ENCODE data around the gene ORM1. TPM values are rescaled to one million over a fixed set of nuclear protein-coding genes. Genes with fewer than 3 reads are reported as not detected.

Gene ORM1
- total RNA-seq, 3 donors from 2014 or later = 8.3 TPM; not detected in 2

DNA sequence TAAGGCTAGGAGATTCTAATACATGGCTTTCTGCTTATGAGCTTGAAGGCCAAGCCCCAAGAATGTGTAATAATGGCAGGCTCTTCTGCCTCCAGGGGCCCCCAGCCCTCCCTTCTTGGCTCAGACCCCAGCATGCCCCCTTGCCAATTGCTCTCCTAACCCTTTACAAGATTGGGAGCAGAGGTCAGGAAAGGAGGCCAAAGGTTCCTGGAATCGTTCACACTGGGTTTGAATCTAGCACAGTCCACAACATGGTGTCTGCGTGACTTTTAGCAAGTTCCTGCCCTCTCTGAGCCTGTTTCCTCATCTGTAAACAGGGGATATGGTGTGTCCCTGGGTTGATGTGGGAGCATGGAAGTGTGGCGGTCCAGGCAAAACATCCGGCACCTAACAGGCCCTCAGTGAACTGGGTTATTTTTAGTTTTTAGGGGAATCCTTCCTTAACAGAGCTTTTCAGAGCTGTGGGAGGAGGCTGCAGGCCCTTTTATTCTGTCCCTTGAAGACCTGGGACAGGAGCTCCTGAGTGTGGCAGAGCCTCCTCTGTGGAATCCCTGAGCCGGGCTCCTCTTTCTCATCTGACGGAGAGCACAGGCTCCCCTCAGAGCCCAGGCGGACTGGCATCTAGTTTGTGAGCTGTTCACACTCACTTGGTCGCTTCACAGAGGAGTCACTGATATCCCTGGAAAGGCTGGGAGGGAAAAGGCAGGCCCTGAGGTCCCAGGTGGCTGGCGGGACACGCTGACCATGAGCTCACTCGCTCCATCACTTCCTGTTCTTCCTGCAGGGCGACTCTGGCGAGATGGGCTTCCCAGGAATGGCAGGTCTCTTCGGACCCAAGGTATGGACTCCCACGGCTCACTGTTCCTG lies 23.4 kb upstream of the ORM1 start:
- TF ChIP-seq, protein P1, sequence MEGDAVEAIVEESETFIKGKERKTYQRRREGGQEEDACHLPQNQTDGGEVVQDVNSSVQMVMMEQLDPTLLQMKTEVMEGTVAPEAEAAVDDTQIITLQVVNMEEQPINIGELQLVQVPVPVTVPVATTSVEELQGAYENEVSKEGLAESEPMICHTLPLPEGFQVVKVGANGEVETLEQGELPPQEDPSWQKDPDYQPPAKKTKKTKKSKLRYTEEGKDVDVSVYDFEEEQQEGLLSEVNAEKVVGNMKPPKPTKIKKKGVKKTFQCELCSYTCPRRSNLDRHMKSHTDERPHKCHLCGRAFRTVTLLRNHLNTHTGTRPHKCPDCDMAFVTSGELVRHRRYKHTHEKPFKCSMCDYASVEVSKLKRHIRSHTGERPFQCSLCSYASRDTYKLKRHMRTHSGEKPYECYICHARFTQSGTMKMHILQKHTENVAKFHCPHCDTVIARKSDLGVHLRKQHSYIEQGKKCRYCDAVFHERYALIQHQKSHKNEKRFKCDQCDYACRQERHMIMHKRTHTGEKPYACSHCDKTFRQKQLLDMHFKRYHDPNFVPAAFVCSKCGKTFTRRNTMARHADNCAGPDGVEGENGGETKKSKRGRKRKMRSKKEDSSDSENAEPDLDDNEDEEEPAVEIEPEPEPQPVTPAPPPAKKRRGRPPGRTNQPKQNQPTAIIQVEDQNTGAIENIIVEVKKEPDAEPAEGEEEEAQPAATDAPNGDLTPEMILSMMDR (IDR thresholded peaks at IDR 0.05) = no peak
- TF ChIP-seq POLR2A (IDR thresholded peaks at IDR 0.05) (no peak), POLR2AphosphoS5 (IDR thresholded peaks at IDR 0.05) (no peak)
- intact Hi-C loops (cut with DNase I; ENCODE audit: low total_unique reads) = no loop called here
- DNase-seq (ENCODE audit: low spot score in 2 of 2) = peak in 1 of 2 donors; percentile 25

DNA sequence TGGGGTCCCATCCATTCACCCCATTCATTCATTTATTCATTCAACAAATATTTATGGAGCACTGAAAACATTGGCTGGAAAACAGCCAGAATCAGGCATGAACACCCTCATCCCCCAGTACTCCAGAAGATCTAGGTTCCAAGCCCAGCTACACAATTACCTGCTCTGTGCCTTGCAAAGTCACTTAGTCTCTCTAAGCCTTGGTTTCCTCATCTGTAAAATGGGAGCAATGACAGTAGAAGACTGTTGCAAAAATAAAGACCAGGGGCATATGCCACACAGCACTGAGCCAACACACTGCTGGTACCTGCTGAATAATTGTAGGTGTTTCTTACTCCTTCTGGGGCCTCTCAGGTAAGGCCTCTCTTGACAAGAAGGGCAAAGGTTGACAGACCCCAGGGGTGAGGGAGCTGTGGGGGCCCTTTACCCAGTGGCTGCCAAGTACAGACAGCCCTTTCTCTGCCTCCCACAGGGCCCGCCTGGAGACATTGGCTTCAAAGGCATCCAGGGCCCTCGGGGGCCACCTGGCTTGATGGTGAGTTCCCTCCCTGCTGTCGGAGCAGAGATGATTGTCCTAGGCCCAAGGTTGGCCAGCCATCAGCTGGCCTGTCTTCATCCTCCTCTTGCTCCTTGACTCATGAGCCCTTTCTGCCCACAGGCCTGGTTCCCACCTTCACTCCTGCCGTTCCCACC lies 22.6 kb upstream of the ORM1 start:
- intact Hi-C loops (cut with DNase I; ENCODE audit: low total_unique reads) = no loop called here
- H3K36me3 ChIP-seq = no peaks in the 10 kb centered on the region
- DNase-seq (ENCODE audit: low spot score in 2 of 2) = no peak
- H3K27ac ChIP-seq = no peak overlapping the region
- no peak overlapping the region for H3K4me3 ChIP-seq
- H3K4me1 ChIP-seq = no peaks in the 10 kb centered on the region
- H3K27me3 ChIP-seq = no peaks in the 10 kb centered on the region
- TF ChIP-seq POLR2AphosphoS5 (IDR thresholded peaks at IDR 0.05) (no peak), POLR2A (IDR thresholded peaks at IDR 0.05) (no peak)
- TF ChIP-seq, protein P1 (IDR thresholded peaks at IDR 0.05) = no peak
- no peaks in the 10 kb centered on the region for H3K9me3 ChIP-seq

More for the DNA sequence above, 23.4 kb upstream of the ORM1 start:
- no peak overlapping the region for H3K27ac ChIP-seq
- peaks cover 0 to 5% of the 10 kb centered on the region in 2 donors for H3K9me3 ChIP-seq
- H3K36me3 ChIP-seq = no peaks in the 10 kb centered on the region
- no peaks in the 10 kb centered on the region for H3K27me3 ChIP-seq
- no peak overlapping the region for H3K4me3 ChIP-seq
- H3K4me1 ChIP-seq = no peaks in the 10 kb centered on the region

DNA sequence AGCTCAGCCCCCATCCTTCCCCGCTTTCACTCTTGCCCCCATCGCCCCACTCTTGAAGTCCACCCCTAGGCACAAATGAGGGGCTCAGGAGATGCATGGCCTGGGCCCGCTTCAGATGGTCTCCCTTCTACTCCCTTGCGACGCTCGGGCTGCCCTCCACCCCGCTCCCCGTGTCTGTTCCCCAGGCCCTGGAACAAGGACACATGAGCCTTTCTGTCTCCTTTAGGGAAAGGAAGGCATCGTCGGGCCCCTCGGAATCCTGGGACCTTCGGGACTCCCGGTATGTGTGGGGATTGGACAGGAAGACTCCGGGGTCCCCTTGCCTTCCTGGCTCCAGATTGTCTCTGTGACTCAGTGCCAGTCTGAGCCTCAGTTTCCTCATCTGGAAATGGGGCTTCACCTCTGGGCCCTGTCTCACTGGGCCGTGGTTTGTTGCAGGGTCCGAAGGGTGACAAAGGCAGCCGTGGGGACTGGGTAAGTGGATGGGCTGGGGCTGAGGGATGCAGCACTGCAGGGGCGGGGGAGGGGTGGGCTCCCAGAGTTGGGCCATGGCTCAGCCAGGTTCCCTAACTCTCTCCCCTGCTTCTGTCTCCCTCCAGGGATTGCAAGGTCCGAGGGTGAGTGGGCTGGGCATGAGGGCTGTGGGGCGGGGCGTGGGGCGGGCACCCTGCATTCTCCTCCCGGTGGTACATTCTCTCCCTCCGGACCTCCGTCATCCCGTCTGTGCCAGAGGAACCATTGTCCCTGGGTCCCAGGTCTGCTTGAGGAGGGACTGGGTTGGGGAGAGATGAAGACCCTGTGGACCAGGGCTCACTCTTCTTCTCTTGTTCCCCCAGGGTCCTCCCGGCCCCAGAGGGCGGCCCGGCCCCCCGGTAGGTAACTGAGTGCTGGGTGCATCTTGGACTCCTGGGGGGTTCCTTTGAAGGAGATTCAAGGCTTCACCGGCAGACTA lies 21.8 kb upstream of the ORM1 start:
- intact Hi-C loops (cut with DNase I; ENCODE audit: low total_unique reads) = no loop called here
- peak in 1 of 2 donors; percentile 35 for DNase-seq (ENCODE audit: low spot score in 2 of 2)
- no peak overlapping the region for H3K27ac ChIP-seq
- H3K4me1 ChIP-seq = no peaks in the 10 kb centered on the region
- no peaks in the 10 kb centered on the region for H3K9me3 ChIP-seq
- TF ChIP-seq, protein P1 (IDR thresholded peaks at IDR 0.05) = no peak
- TF ChIP-seq POLR2AphosphoS5 (IDR thresholded peaks at IDR 0.05) (no peak), POLR2A (IDR thresholded peaks at IDR 0.05) (no peak)
- H3K36me3 ChIP-seq = no peaks in the 10 kb centered on the region
- H3K27me3 ChIP-seq = no peaks in the 10 kb centered on the region
- H3K4me3 ChIP-seq = no peak overlapping the region

DNA sequence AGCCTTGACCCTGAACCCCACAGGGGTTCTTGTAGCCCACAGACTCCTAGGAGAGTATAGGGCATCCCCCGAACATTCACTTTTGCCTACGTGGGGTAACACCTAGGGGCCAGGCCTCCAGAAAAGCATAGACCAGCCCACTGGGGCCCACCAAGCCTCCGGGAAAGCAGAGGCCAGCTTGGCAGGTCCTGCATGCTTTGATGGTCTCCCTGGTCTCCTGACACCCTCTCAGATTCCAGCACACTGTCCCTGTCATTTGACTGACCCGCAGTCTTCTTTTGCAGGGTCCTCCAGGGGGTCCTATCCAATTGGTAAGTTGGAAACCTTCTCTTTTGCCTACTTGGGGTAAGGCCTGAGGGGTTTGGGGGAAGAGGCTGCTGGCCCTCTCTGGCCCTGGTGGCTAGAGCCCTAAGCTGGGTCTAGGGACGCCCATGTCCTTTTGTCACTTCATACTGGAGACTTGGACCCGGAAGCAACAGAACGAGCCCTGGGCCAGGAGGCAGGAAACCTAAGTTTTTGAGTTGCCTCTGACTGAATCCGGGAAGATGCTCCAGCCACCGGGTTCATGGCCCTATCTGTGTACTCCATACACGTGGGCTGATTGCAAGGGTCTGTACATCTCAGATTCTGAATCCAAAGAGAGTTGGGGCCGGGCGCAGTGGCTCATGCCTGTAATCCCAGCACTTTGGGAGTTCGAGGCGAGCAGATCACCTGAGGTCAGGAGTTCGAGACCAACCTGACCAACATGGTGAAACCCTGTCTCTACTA lies 20.9 kb upstream of the ORM1 start:
- TF ChIP-seq POLR2AphosphoS5 (IDR thresholded peaks at IDR 0.05) = no peak
- TF ChIP-seq POLR2A (IDR thresholded peaks at IDR 0.05) = no peak
- TF ChIP-seq, protein P1 (IDR thresholded peaks at IDR 0.05) = no peak
- intact Hi-C loops (cut with DNase I; ENCODE audit: low total_unique reads) = no loop called here
- DNase-seq (ENCODE audit: low spot score in 2 of 2) = peak in 1 of 2 donors; percentile 48
- H3K9me3 ChIP-seq = no peaks in the 10 kb centered on the region
- H3K4me1 ChIP-seq = no peaks in the 10 kb centered on the region
- H3K27me3 ChIP-seq = no peaks in the 10 kb centered on the region
- H3K27ac ChIP-seq = no peak overlapping the region
- H3K36me3 ChIP-seq = no peaks in the 10 kb centered on the region
- H3K4me3 ChIP-seq = no peak overlapping the region
